Cerebellar cortex (tissue), 1 donor: ENCODE data around the gene NCAPG2.
"Not testable (repeated sequence)": the region's sequence is repeated elsewhere in the genome, so short reads cannot be mapped to it uniquely, and the experiment has no call there.

Experiments used
- DNase-seq: peaks from one replicate; pipeline ENCODE4 v3.0.0-alpha.2; 2015; ENCODE audit warnings: low spot score

NCAPG2 gene

GRCh38 chr7:158706710-158707590 lies 2.3 kb upstream of the NCAPG2 start:
- no peak for DNase-seq

- no peak for DNase-seq
Observed at GRCh38 chr7:158706273-158706704, 1.7 kb upstream of the NCAPG2 start.

GRCh38 chr7:158705234-158705850 lies 738 bp upstream of the NCAPG2 start:
- DNase-seq: peak; percentile 34

GRCh38 chr7:158703679-158704523 lies 703 bp downstream of the NCAPG2 start:
- not testable (repeated sequence) for DNase-seq

GRCh38 chr7:158702944-158703343 lies 1.7 kb downstream of the NCAPG2 start:
- DNase-seq: no peak

GRCh38 chr7:158702196-158702595 lies 2.4 kb downstream of the NCAPG2 start:
- no peak for DNase-seq

GRCh38 chr7:158700008-158700407 lies 4.6 kb downstream of the NCAPG2 start:
- DNase-seq: no peak

- no peak for DNase-seq
Observed at GRCh38 chr7:158699341-158699740, 5.3 kb downstream of the NCAPG2 start.

GRCh38 chr7:158698657-158699195 lies 5.9 kb downstream of the NCAPG2 start:
- DNase-seq: no peak

GRCh38 chr7:158697597-158697996 lies 7.0 kb downstream of the NCAPG2 start:
- DNase-seq: not testable (repeated sequence)

GRCh38 chr7:158695726-158696452 lies 8.7 kb downstream of the NCAPG2 start:
- peak; percentile 77 for DNase-seq

GRCh38 chr7:158695056-158695455 lies 9.5 kb downstream of the NCAPG2 start:
- no peak for DNase-seq

- DNase-seq: no peak
Observed at GRCh38 chr7:158694650-158695049, 10.0 kb downstream of the NCAPG2 start.

- no peak for DNase-seq
Observed at GRCh38 chr7:158689488-158689887, 15.1 kb downstream of the NCAPG2 start.

- no peak for DNase-seq
Observed at GRCh38 chr7:158687406-158687805, 17.2 kb downstream of the NCAPG2 start.

- no peak for DNase-seq
Observed at GRCh38 chr7:158685693-158686092, 18.9 kb downstream of the NCAPG2 start.

GRCh38 chr7:158684329-158684728 lies 20.3 kb downstream of the NCAPG2 start:
- DNase-seq: no peak

GRCh38 chr7:158683541-158683940 lies 21.1 kb downstream of the NCAPG2 start:
- DNase-seq: no peak

GRCh38 chr7:158682456-158682855 lies 22.1 kb downstream of the NCAPG2 start:
- no peak for DNase-seq

- DNase-seq: no peak
Observed at GRCh38 chr7:158680754-158681153, 23.9 kb downstream of the NCAPG2 start.

GRCh38 chr7:158676906-158677305 lies 27.7 kb downstream of the NCAPG2 start:
- DNase-seq: no peak
